GM19043 (cell line): ENCODE measurements around the gene TBX4.
"Not testable (repeated sequence)": the region's sequence is repeated elsewhere in the genome, so short reads cannot be mapped to it uniquely, and the experiment has no call there.

Experiments
- ATAC-seq: cut with Tn5 transposase; IDR thresholded peaks from one replicate; pipeline ENCODE4 v1.9.1; 2021; ENCODE audit warnings: low read depth; ENCODE audit not compliant: unreplicated experiment

The TBX4 gene

GRCh38 chr17:61479493-61480413, 27.5 kb downstream of the TBX4 start:
- no peak for ATAC-seq

GRCh38 chr17:61480414-61480807, 28.2 kb downstream of the TBX4 start:
- ATAC-seq, result no peak

GRCh38 chr17:61481421-61481820, 29.2 kb downstream of the TBX4 start:
- no peak for ATAC-seq

- ATAC-seq, result no peak
Observed at GRCh38 chr17:61482467-61482866, 30.2 kb downstream of the TBX4 start.

GRCh38 chr17:61483778-61484116, 31.5 kb downstream of the TBX4 start:
- no peak for ATAC-seq

GRCh38 chr17:61484174-61484573, 32.0 kb downstream of the TBX4 start:
- ATAC-seq, result no peak

- no peak for ATAC-seq
Observed at GRCh38 chr17:61485067-61485775, 33.0 kb downstream of the TBX4 start.

- ATAC-seq, result no peak
Observed at GRCh38 chr17:61486135-61487120, 34.2 kb downstream of the TBX4 start.

GRCh38 chr17:61487161-61487988, 35.2 kb downstream of the TBX4 start:
- ATAC-seq, result no peak

- ATAC-seq, result no peak
Observed at GRCh38 chr17:61487989-61488595, 35.9 kb downstream of the TBX4 start.

GRCh38 chr17:61488878-61489718, 36.9 kb downstream of the TBX4 start:
- no peak for ATAC-seq

GRCh38 chr17:61489719-61490490, 37.7 kb downstream of the TBX4 start:
- no peak for ATAC-seq

- ATAC-seq, result no peak
Observed at GRCh38 chr17:61490540-61490975, 38.3 kb downstream of the TBX4 start.

- ATAC-seq, result no peak
Observed at GRCh38 chr17:61491981-61492380, 39.8 kb downstream of the TBX4 start.

- no peak for ATAC-seq
Observed at GRCh38 chr17:61492759-61493526, 40.7 kb downstream of the TBX4 start.

GRCh38 chr17:61493830-61494324, 41.7 kb downstream of the TBX4 start:
- ATAC-seq, result not testable (repeated sequence)
